GM03348 (cell line): ENCODE results near the gene MMP15.
"Not testable (repeated sequence)": the region's sequence is repeated elsewhere in the genome, so short reads cannot be mapped to it uniquely, and the experiment has no call there.

Experiments used
- DNase-seq: peaks from one replicate; pipeline ENCODE4 v3.0.0; 2012; ENCODE audit warnings: low spot score

Gene MMP15

GRCh38 chr16:58049232-58050185, 24.0 kb downstream of the MMP15 start:
- no peak for DNase-seq

DNA sequence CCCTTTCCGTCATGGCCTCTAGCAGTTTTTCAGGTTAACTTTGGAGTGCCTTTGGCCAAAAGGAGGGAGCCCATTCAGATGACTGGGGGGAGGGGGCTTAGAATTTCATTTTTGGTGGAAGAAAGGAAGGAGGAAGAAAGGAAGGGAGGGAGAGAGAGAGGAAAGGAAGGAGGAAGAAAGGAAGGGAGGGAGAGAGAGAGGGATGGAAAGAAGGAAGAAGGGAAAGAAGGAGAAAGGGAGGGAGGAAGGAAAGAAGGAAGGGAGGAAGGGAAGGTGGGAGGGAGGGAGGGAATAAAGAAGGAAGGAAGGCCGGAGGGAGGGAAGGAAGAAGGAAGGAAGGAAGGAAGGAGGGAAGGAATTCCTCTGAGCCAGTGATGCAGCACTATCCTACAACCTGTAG, 25.7 kb downstream of the MMP15 start:
- no peak for DNase-seq

GRCh38 chr16:58051821-58052603, 26.5 kb downstream of the MMP15 start:
- no peak for DNase-seq

DNA sequence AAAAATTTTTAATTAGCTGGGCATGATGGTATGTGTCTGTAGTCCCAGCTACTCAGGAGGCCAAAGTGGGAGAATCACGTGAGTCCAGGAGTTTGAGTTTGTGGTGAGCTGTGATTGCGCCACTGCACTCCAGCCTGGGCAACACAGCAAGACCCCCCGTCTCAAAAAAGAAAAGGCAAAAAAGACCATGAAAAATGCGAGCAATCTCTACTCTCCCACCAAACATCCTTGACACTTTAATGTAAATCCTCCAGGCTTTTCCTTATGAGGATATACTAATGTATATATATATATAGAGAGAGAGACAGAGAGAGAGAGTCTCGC, 28.1 kb downstream of the MMP15 start:
- DNase-seq = no peak

GRCh38 chr16:58054289-58054688, 28.7 kb downstream of the MMP15 start:
- no peak for DNase-seq

DNA sequence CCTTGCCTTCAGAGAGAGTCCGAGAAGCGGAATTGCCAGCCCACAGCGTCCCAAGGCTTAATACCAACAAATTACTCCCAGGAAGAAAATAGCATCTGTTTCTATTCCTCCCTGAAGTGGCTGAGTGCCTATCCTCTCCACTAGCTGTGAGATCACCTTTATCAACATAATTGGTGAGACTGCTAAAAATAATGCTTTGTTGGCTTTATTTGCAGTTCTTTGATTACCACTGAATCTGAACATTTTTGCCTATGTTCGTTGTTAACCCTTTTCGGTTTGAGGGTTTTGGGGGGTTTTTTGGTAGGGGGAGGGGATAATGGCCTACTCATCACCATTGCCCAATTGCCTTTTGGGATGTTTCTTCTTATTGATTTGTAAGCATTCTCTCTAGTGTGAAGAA, 31.0 kb downstream of the MMP15 start:
- no peak for DNase-seq

GRCh38 chr16:58057121-58057520, 31.6 kb downstream of the MMP15 start:
- no peak for DNase-seq

DNA sequence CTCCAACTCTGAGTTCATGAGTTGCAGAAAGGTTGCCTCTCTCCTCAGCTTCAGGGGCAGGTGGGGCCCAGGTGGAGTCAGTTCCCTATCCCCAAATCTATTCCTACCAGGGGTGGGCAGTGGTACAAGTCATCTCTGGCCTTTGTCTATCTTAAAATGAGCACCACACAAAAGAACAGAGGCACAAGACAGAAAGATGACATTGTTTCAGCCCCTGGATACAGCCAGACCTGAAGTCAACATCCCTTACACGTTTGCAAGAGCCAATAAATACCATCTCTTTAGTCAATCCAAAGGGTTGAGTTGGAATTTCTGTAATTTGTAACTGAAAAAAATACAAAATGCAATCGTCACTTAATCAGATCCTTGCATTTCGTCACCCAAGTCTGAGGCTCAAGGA, 32.2 kb downstream of the MMP15 start:
- DNase-seq = no peak

GRCh38 chr16:58062821-58063220, 37.3 kb downstream of the MMP15 start:
- no peak for DNase-seq

DNA sequence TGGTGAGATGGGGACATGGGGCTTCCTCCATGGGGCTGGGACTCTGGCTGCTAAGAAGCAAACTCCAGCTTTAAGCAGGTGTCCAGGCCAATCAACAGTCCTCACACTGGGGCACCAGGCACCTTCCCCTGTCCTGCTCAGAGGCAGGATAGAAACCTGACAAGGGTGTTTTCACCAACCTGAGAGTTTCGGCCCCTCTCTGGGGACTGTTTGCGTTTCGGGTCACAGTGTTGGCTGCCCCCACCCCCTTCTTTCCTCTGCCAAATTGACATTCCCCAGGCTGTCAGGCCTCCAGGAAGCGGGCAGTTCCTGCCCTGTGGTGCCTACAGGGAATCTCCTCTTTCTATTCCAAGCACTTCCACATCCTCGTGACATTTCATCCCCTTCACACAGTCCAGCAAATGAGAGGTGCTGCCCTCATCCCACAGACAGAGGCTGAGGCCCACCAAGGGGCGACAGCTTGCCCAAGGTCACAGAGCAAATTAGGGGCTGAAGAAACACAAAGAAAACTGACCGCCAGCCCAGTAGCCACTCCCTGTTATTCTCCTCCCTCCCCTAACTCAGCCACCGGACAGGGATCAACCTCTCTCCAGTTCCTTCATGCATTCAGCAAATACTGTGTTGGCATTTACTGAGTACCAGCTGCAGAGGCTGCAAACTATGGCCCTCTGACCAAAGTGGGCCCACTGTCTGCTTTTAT, 38.0 kb downstream of the MMP15 start:
- DNase-seq = no peak

- no peak for DNase-seq
Measured at GRCh38 chr16:58070585-58070984, 45.0 kb downstream of the MMP15 start.

- DNase-seq = not testable (repeated sequence)
Measured at GRCh38 chr16:58072134-58072533, 46.6 kb downstream of the MMP15 start.

DNA sequence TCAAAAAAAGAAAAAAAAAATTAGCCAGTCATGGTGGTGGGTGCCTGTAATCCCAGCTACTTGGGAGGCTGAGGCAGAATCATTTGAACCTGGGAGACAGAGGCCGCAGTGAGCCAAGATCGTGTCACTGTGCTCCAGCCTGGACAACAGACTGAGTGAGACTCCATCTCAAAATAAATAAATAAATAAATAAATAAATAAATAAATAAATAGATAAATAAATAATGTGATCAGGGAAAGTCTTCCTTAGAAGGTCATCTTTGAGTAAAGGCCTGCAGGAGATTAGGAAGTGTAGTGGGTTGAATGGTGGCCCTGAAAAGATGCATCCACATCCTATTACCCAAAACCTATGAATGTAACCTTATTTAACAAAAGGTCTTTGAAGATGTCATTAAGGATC, 47.5 kb downstream of the MMP15 start:
- not testable (repeated sequence) for DNase-seq

DNA sequence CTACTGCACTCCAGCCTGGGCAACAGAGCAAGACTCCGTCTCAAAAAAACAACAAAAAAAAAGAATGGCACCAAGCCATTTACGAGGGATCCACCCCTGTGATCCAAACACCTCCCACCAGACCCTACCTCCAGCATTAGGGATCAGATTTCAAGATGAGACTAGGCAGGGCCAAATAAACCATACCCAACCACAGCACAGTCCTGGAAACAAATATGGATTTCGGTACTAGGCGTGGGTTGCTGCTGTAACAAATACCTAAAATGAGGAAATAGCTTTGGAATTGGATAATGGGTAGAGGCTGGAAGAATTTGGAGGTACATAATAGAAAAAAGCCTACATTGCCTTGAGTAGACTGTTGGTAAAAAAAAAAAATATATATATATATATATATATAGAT, 49.1 kb downstream of the MMP15 start:
- no peak for DNase-seq

- DNase-seq = no peak
Measured at GRCh38 chr16:58076514-58076913, 51.0 kb downstream of the MMP15 start.

GRCh38 chr16:58077796-58078195, 52.2 kb downstream of the MMP15 start:
- no peak for DNase-seq

- DNase-seq = not testable (repeated sequence)
Measured at GRCh38 chr16:58080657-58081056, 55.1 kb downstream of the MMP15 start.

DNA sequence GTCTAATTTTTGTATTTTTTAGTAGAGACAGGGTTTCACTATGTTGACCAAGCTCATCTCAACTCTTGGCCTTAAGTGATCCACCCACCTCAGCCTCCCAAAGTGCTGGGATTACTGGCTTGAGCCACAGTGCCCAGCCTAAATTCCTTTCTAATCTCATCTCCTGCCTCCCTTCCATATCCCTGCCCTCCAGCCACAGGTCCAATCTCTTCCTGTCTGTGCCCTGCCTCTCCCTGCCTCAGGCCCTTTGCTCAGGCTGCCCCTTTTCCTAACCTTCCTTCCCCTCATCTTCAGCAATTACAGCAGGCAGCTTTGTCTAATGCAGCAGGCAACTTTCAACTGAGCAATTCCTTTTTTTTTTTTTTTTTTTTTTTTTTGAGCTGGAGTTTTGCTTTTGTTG, 56.8 kb downstream of the MMP15 start:
- DNase-seq = no peak

- no peak for DNase-seq
Measured at GRCh38 chr16:58084635-58085034, 59.1 kb downstream of the MMP15 start.

- no peak for DNase-seq
Measured at GRCh38 chr16:58085171-58085570, 59.6 kb downstream of the MMP15 start.

DNA sequence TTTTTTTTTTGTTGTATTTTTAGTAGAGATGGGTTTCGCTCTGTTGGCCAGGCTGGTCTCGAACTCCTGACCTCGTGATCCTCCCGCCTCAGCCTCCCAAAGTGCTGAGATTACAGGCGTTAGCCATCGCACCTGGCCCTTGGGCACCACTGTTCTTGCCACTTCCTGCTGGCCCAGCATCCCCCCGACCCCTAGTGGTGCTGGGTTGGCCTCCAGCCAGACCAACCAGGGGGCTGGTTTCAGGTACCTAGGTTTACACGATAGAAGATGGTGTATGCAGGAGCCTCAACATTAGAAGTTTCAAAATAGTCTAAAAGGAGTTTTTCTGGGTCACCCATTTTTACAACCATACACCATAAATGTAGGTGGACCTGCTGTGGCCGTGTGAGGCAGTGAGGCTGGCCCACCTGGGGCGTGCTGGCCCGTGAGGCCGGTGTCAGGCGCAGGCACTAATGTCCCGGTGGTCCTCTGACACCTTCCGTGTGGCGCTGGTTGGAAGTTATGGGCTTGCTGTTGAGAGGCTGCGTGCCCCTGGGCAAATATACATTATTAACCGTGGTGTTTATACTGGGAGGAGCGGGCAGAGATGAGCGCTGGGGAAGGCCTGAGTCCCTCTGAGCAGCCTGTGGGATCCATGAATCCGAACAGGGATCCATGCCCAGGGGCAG, 60.2 kb downstream of the MMP15 start:
- DNase-seq = no peak
